ENCODE measurements around the gene VAPB. TPM values are rescaled to one million over a fixed set of nuclear protein-coding genes. Genes with fewer than 3 reads are reported as not detected.

VAPB gene
- total RNA-seq, 4 donors from 2014 or later: 37.8 to 53.3 (median 39.2) TPM

DNA sequence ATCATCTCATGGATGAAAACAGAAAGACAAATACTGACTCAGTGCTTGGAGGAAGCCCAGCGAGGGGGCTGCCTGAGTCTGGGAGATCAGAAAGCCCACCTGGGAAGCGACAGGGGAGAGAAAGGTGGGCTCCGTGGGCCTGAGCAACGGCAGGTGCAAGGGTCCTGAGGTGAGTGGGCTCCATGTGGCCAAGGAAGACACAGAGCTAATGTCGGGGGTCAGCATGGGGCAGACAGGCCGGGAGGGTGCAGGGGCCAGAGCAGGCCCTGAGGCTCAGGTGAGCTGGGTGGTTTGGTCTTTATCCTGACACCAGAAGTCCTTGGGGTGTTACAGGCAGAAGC lies 107.4 kb downstream of the VAPB start:
- H3K4me1 ChIP-seq: no peaks in the 10 kb centered on the region
- no peaks in the 10 kb centered on the region for H3K9me3 ChIP-seq
- no peak for TF ChIP-seq CTCF (IDR thresholded peaks at IDR 0.05)
- H3K27me3 ChIP-seq: no peaks in the 10 kb centered on the region
- no peak overlapping the region for H3K4me3 ChIP-seq (replicated peaks in 1 of 3)
- intact Hi-C loops (cut with DNase I): no loop called here
- no peak overlapping the region for H3K27ac ChIP-seq
- no peak for DNase-seq
- no peaks in the 10 kb centered on the region for H3K36me3 ChIP-seq
- WGBS, 2 donors: 88 to 91% methylated on average over 6 of the region's 6 CpGs

- H3K4me1 ChIP-seq: no peaks in the 10 kb centered on the region
- no peak for DNase-seq
- 91 to 92% methylated on average over 16 of the region's 16 CpGs for WGBS, 2 donors
- H3K36me3 ChIP-seq: no peaks in the 10 kb centered on the region
- H3K27ac ChIP-seq: no peak overlapping the region
- TF ChIP-seq CTCF (IDR thresholded peaks at IDR 0.05): no peak
- TF ChIP-seq POLR2A (IDR thresholded peaks at IDR 0.05): no peak
- H3K4me3 ChIP-seq (replicated peaks in 1 of 3): no peak overlapping the region
- H3K27me3 ChIP-seq: no peaks in the 10 kb centered on the region
- H3K9me3 ChIP-seq: no peaks in the 10 kb centered on the region
- intact Hi-C loops (cut with DNase I): no loop called here
Measured at GRCh38 chr20:58497076-58497641, 108.1 kb downstream of the VAPB start.

GRCh38 chr20:58497724-58498469 lies 108.9 kb downstream of the VAPB start:
- no peaks in the 10 kb centered on the region for H3K27me3 ChIP-seq
- no peak for TF ChIP-seq CTCF (IDR thresholded peaks at IDR 0.05)
- no peak for TF ChIP-seq POLR2A (IDR thresholded peaks at IDR 0.05)
- 92% methylated on average over 13 of the region's 13 CpGs for WGBS, 2 donors
- intact Hi-C loops (cut with DNase I): no loop called here
- no peak overlapping the region for H3K27ac ChIP-seq
- no peak overlapping the region for H3K4me3 ChIP-seq (replicated peaks in 1 of 3)
- no peaks in the 10 kb centered on the region for H3K9me3 ChIP-seq
- no peak for DNase-seq
- H3K36me3 ChIP-seq: no peaks in the 10 kb centered on the region
- no peaks in the 10 kb centered on the region for H3K4me1 ChIP-seq

- H3K4me3 ChIP-seq (replicated peaks in 1 of 3): no peak overlapping the region
- no peaks in the 10 kb centered on the region for H3K4me1 ChIP-seq
- no peaks in the 10 kb centered on the region for H3K36me3 ChIP-seq
- no peak for TF ChIP-seq CTCF (IDR thresholded peaks at IDR 0.05)
- TF ChIP-seq POLR2A (IDR thresholded peaks at IDR 0.05): no peak
- 75 to 83% methylated on average over 8 of the region's 9 CpGs for WGBS, 2 donors
- no peak for DNase-seq
- H3K9me3 ChIP-seq: no peaks in the 10 kb centered on the region
- no peak overlapping the region for H3K27ac ChIP-seq
- intact Hi-C loops (cut with DNase I): no loop called here
- H3K27me3 ChIP-seq: no peaks in the 10 kb centered on the region
Measured at GRCh38 chr20:58498470-58499068, 109.5 kb downstream of the VAPB start.

DNA sequence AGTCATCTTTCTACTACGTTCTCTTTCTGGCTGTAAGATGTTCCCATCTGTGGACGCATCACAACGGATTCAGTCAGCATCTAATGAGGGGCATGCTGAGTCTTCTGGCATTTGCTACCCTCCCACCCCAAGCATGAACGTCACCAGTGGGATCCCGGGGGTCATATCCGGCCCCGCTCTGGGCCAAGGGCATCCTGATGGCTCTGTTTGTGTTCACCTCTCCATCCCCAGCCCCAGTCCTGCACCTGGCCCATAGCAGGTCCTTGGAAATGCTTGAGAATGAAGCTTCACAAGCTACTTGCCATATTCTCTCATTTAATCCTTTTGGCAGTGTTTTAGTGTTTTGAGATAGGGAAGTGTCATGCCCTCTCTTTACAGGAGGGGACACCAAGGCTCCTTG lies 111.2 kb downstream of the VAPB start:
- Histone ChIP-seq H3K27ac (no peak overlapping the region), H3K4me3 (replicated peaks in 1 of 3) (no peak overlapping the region), H3K4me1 (no peaks in the 10 kb centered on the region), H3K36me3 (no peaks in the 10 kb centered on the region), H3K9me3 (no peaks in the 10 kb centered on the region), H3K27me3 (no peaks in the 10 kb centered on the region)
- DNase-seq: no peak
- 89 to 91% methylated on average over 7 of the region's 7 CpGs for WGBS, 2 donors
- TF ChIP-seq POLR2A (IDR thresholded peaks at IDR 0.05) (no peak), CTCF (IDR thresholded peaks at IDR 0.05) (no peak)
- intact Hi-C loops (cut with DNase I): no loop called here
